ENCODE measurements around the gene TOM1L2. TPM values are rescaled to one million over a fixed set of nuclear protein-coding genes. Genes with fewer than 3 reads are reported as not detected.

The TOM1L2 gene
- 15.2 to 23.5 TPM (median 20.2 TPM) in 5 replicates for total RNA-seq (2022; extraction: Qiagen RNA extraction; ENCODE audit: low read depth)

GRCh38 chr17:17972126-17972951 is at the start of gene TOM1L2, which contains the start of gene DRC3:
Gene TOM1L2 (minus strand): TSS chr17:17972400. CDS start chr17:17972313, 87 bp downstream.
Gene DRC3 (plus strand): TSS chr17:17972862. CDS start chr17:17977599, 4,737 bp downstream.

GRCh38 chr17:17836818-17837379 is 135.3 kb downstream of the TOM1L2 start, which contains the start of gene SREBF1:
Gene SREBF1 (minus strand): TSS chr17:17836986. CDS start chr17:17836817, 169 bp downstream.

Other genes with a start within 250 kb of the TOM1L2 start
- 58.2 to 79.7 TPM (median 73.7 TPM) in 5 replicates for gene SREBF1, start 135.4 kb downstream of the TOM1L2 start, total RNA-seq (2022; extraction: Qiagen RNA extraction; ENCODE audit: low read depth)
- 1.4 to 2.4 TPM (median 1.8 TPM) in 5 replicates for gene DRC3, start 462 bp upstream of the TOM1L2 start, total RNA-seq (2022; extraction: Qiagen RNA extraction; ENCODE audit: low read depth)
- gene ATPAF2, start 66.8 kb upstream of the TOM1L2 start, total RNA-seq (2022; extraction: Qiagen RNA extraction; ENCODE audit: low read depth): 18.8 to 31.5 TPM (median 26.6 TPM) in 5 replicates
- 8.5 to 11.9 TPM (median 10.7 TPM) in 5 replicates for gene GID4, start 67.0 kb upstream of the TOM1L2 start, total RNA-seq (2022; extraction: Qiagen RNA extraction; ENCODE audit: low read depth)
- 43.1 to 53.9 TPM (median 50.9 TPM) in 5 replicates for gene DRG2, start 115.5 kb upstream of the TOM1L2 start, total RNA-seq (2022; extraction: Qiagen RNA extraction; ENCODE audit: low read depth)
- 0.28 to 1.1 TPM (median 0.71 TPM) in 5 replicates for gene MYO15A, start 136.4 kb upstream of the TOM1L2 start, total RNA-seq (2022; extraction: Qiagen RNA extraction; ENCODE audit: low read depth)
- 47.1 to 54.5 TPM (median 51.4 TPM) in 5 replicates for gene ALKBH5, start 211.4 kb upstream of the TOM1L2 start, total RNA-seq (2022; extraction: Qiagen RNA extraction; ENCODE audit: low read depth)

Measured in A549 treated with GW870086 at 1 μM for 4 hours (cell line).